H1 (cell line): ENCODE measurements around the gene RANBP17. TPM values are rescaled to one million over a fixed set of nuclear protein-coding genes. Genes with fewer than 3 reads are reported as not detected.
A peak's percentile ranks its signal among the peaks of the same experiment; 100 is the strongest.

ENCODE experiments used
- CTCF ChIA-PET: fragments of 300-600 bp; sonication (Branson Sonifier 250); formaldehyde crosslinking; loops from one replicate; lab custom pipeline; 2021; ENCODE audit not compliant: partially characterized antibody; lab: Charles Lee
- POLR2A ChIA-PET: fragments of 300-600 bp; sonication (Branson Sonifier 250); formaldehyde crosslinking; loops from one replicate; lab custom pipeline; 2021; ENCODE audit warnings: inconsistent platforms; ENCODE audit not compliant: partially characterized antibody; lab: Charles Lee
- DNase-seq, 2 experiments: peaks; one replicate each; pipeline versions ENCODE4 v3.0.0 to v3.0.0-alpha.2; 2010 to 2022; ENCODE audit warnings: low spot score in 2 of 2, low read depth in 1 of 2, mixed read lengths in 1 of 2
- FAIRE-seq: peaks from 2 replicates; lab custom pipeline; 2011; peaks lifted over from hg19 to GRCh38; lab: Jason Lieb, UNC
- H2AFZ ChIP-seq: 2 replicates; pipeline ENCODE4 v1.8.1; 2012; ENCODE audit warnings: low read length, inconsistent platforms
- H2AK5ac ChIP-seq: 2 replicates; pipeline ENCODE4 v1.6.1; 2013; ENCODE audit warnings: low read depth, low read length
- H2BK120ac ChIP-seq: replicated peaks from 2 replicates; pipeline ENCODE3; 2013; ENCODE audit warnings: low read depth, low read length, inconsistent platforms
- H2BK12ac ChIP-seq: 2 replicates; pipeline ENCODE4 v1.6.1; 2013; ENCODE audit warnings: low read depth, low read length
- H2BK15ac ChIP-seq: 2 replicates; pipeline ENCODE4 v1.6.1; 2013; ENCODE audit warnings: low read length
- H2BK20ac ChIP-seq: 2 replicates; pipeline ENCODE4 v1.6.1; 2013; ENCODE audit warnings: low read length
- H2BK5ac ChIP-seq: 2 replicates; pipeline ENCODE4 v1.6.1; 2013; ENCODE audit warnings: low read depth, low read length
- H3K14ac ChIP-seq: 2 replicates; pipeline ENCODE4 v1.6.1; 2013; ENCODE audit warnings: inconsistent platforms; ENCODE audit not compliant: insufficient read length
- H3K18ac ChIP-seq: 2 replicates; pipeline ENCODE4 v1.6.1; 2013; ENCODE audit warnings: low read length; ENCODE audit errors: extremely low read depth
- H3K23ac ChIP-seq: 2 replicates; pipeline ENCODE4 v1.6.1; 2013; ENCODE audit warnings: inconsistent platforms; ENCODE audit not compliant: insufficient read length
- H3K23me2 ChIP-seq: 2 replicates; pipeline ENCODE4 v1.6.1; 2013; ENCODE audit warnings: low read depth, low read length
- H3K27ac ChIP-seq: 2 replicates; pipeline ENCODE4 v1.6.1; 2011; ENCODE audit warnings: low read depth, low read length, inconsistent platforms
- H3K27me3 ChIP-seq, 4 experiments: replicated peaks in 1 of 4; 1 replicate in 1 of 4; 2 replicates in 3 of 4; pipeline versions ENCODE4 v1.6.1 to v1.8.1; 2011 to 2013; ENCODE audit warnings: low read length in 3 of 4, mild to moderate bottlenecking in 3 of 4, inconsistent platforms in 2 of 4, mixed read lengths in 2 of 4, moderate library complexity in 1 of 4; ENCODE audit not compliant: control insufficient read depth in 3 of 4, insufficient read depth in 3 of 4; ENCODE audit errors: extremely low read depth in 1 of 4
- H3K36me3 ChIP-seq, 4 experiments: 2 replicates each; pipeline versions ENCODE4 v1.6.1 to v1.8.1; 2011 to 2013; ENCODE audit warnings: mild to moderate bottlenecking in 4 of 4, low read length in 3 of 4, moderate library complexity in 2 of 4, control low read depth in 1 of 4, inconsistent platforms in 1 of 4; ENCODE audit not compliant: insufficient read depth in 4 of 4, control insufficient read depth in 2 of 4
- H3K4ac ChIP-seq: replicated peaks from 2 replicates; pipeline ENCODE3; 2013; ENCODE audit warnings: low read length, low read depth, mixed read lengths, inconsistent platforms; ENCODE audit not compliant: insufficient read length
- H3K4me1 ChIP-seq, 4 experiments: replicated peaks in 1 of 4; 1 replicate in 1 of 4; 2 replicates in 3 of 4; pipeline versions ENCODE4 v1.6.1 to v1.8.1; 2011 to 2013; ENCODE audit warnings: low read length in 3 of 4, inconsistent platforms in 2 of 4, mixed read lengths in 1 of 4; ENCODE audit not compliant: insufficient read depth in 4 of 4, control insufficient read depth in 3 of 4
- H3K4me2 ChIP-seq, 2 experiments: 2 replicates each; pipeline versions ENCODE4 v1.6.1 to v1.8.1; 2011 to 2013; ENCODE audit warnings: low read depth in 2 of 2, low read length in 2 of 2, control low read depth in 1 of 2, inconsistent platforms in 1 of 2, mild to moderate bottlenecking in 1 of 2; ENCODE audit not compliant: insufficient read depth in 1 of 2
- H3K4me3 ChIP-seq, 4 experiments: fragments of 200-600, 300-600 bp in 1 of 4; sonication (generic), shearing (Covaris generic), sonication (Bioruptor Twin) in 1 of 4; 2 replicates each; pipeline versions ENCODE4 v1.5.1 to v1.8.1; 2011 to 2016; ENCODE audit warnings: low read length in 4 of 4, low read depth in 3 of 4, control low read depth in 2 of 4, inconsistent platforms in 2 of 4, mild to moderate bottlenecking in 2 of 4, mixed read lengths in 1 of 4, moderate library complexity in 1 of 4; ENCODE audit not compliant: insufficient read depth in 2 of 4; ENCODE audit errors: extremely low read depth in 1 of 4
- H3K56ac ChIP-seq: replicated peaks from 2 replicates; pipeline ENCODE3; 2013; ENCODE audit warnings: low read depth, mild to moderate bottlenecking, mixed read lengths, low read length, inconsistent platforms; ENCODE audit not compliant: insufficient read length
- H3K79me1 ChIP-seq: 2 replicates; pipeline ENCODE4 v1.6.1; 2013; ENCODE audit warnings: low read depth, low read length, control low read depth
- H3K79me2 ChIP-seq, 2 experiments: 2 replicates each; pipeline versions ENCODE4 v1.6.1 to v1.8.1; 2012 to 2013; ENCODE audit warnings: low read length in 2 of 2, mild to moderate bottlenecking in 2 of 2, inconsistent platforms in 1 of 2; ENCODE audit not compliant: insufficient read depth in 2 of 2, control insufficient read depth in 1 of 2
- H3K9ac ChIP-seq, 4 experiments: replicated peaks in 1 of 4; 1 replicate in 1 of 4; 2 replicates in 3 of 4; pipeline versions ENCODE4 v1.6.1 to v1.8.1; 2011 to 2013; ENCODE audit warnings: low read depth in 3 of 4, low read length in 3 of 4, control low read depth in 2 of 4, mild to moderate bottlenecking in 2 of 4, moderate library complexity in 2 of 4, inconsistent platforms in 1 of 4; ENCODE audit errors: extremely low read depth in 1 of 4
- H3K9me3 ChIP-seq, 2 experiments: 2 replicates each; pipeline versions ENCODE4 v1.6.1 to v1.8.1; 2012 to 2013; ENCODE audit warnings: mild to moderate bottlenecking in 2 of 2, moderate library complexity in 2 of 2, control low read depth in 1 of 2, inconsistent platforms in 1 of 2, low read depth in 1 of 2, low read length in 1 of 2, mixed read lengths in 1 of 2; ENCODE audit not compliant: insufficient read depth in 2 of 2
- H4K20me1 ChIP-seq, 2 experiments: replicated peaks in 1 of 2; 2 replicates each; pipeline versions ENCODE3 to v1.8.1; 2011 to 2013; ENCODE audit warnings: inconsistent platforms in 2 of 2, low read length in 2 of 2, mild to moderate bottlenecking in 1 of 2; ENCODE audit not compliant: insufficient read depth in 2 of 2, control insufficient read depth in 1 of 2
- H4K5ac ChIP-seq: 2 replicates; pipeline ENCODE4 v1.6.1; 2013; ENCODE audit warnings: low read length, low read depth, mixed read lengths, inconsistent platforms; ENCODE audit not compliant: insufficient read length
- H4K8ac ChIP-seq: 2 replicates; pipeline ENCODE4 v1.8.0; 2013; ENCODE audit warnings: mild to moderate bottlenecking, moderate library complexity, low read length, inconsistent platforms; ENCODE audit not compliant: insufficient read depth; ENCODE audit errors: extremely low read depth
- H4K91ac ChIP-seq: replicated peaks from 2 replicates; pipeline ENCODE3; 2013; ENCODE audit warnings: low read length, mixed read lengths, inconsistent platforms; ENCODE audit not compliant: insufficient read length
- RAD21 ChIP-seq, 2 experiments: IDR thresholded peaks in 1 of 2; conservative IDR thresholded peaks in 1 of 2; 2 replicates each; pipeline ENCODE4 v1.6.1; 2011; ENCODE audit warnings: low read depth in 2 of 2, low read length in 2 of 2, improper control_type of control experiment in 1 of 2, inconsistent platforms in 1 of 2, mild to moderate bottlenecking in 1 of 2, moderate library complexity in 1 of 2
- SIRT6 ChIP-seq: IDR thresholded peaks from one replicate; pipeline ENCODE4 v1.7.1; 2012; ENCODE audit warnings: low read length, inconsistent platforms
- SP4 ChIP-seq: IDR thresholded peaks from 2 replicates; pipeline ENCODE4 v1.6.1; 2012; ENCODE audit warnings: low read length, inconsistent platforms
- WGBS, 2 experiments: shearing (Covaris generic) in 1 of 2; methylation state at CpG; one replicate each; pipeline versions ENCODE4 v1.1.6 to v1.1.7; 2013 to 2015; ENCODE audit warnings: low lambda C conversion rate in 2 of 2, mixed read lengths in 2 of 2, inconsistent platforms in 1 of 2, low coverage in 1 of 2, missing lambda C conversion rate in 1 of 2; ENCODE audit not compliant: insufficient replicate concordance in 2 of 2, insufficient coverage in 1 of 2, insufficient read length in 1 of 2; ENCODE audit errors: extremely low coverage in 1 of 2, missing lambda C conversion rate in 1 of 2; 5-methylcytosine and 5-hydroxymethylcytosine counted together
- polyA plus RNA-seq, 7 experiments: library from polyadenylated mRNA; depleted of rRNA in 3 of 7; stranded (reverse) in 5 of 7; unstranded in 2 of 7; fragments of >200 nt in 5 of 7; fragments of 200-250 nt in 2 of 7; gene quantifications; 1 replicate in 5 of 7; 2 replicates in 1 of 7; 4 replicates in 1 of 7; pipeline versions ENCODE4 v1.2.1 to v1.2.3, GENCODE V29; 2011 to 2013; ENCODE audit warnings: missing spikeins in 2 of 7, mixed read lengths in 2 of 7
- total RNA-seq: library from RNA; stranded (reverse); fragmentation: NEBNext Ultra II Directional; extraction: Animal tissue kit (Norgen Biotek cat#: 25700); gene quantifications from 2 replicates; pipeline ENCODE4 v1.2.1, GENCODE V29; 2021
- TF ChIP-seq, protein P1 (sequence below): IDR thresholded peaks from 2 replicates; pipeline ENCODE4 v1.6.1; 2012; ENCODE audit warnings: inconsistent platforms
- TF ChIP-seq, protein P2 (sequence below), 3 experiments: IDR thresholded peaks; 1 replicate in 2 of 3; 2 replicates in 1 of 3; pipeline versions ENCODE4 v1.5.1 to v1.6.1; 2011; ENCODE audit warnings: low read length in 3 of 3, mild to moderate bottlenecking in 3 of 3, inconsistent platforms in 2 of 3, low read depth in 1 of 3, moderate library complexity in 1 of 3; ENCODE audit not compliant: insufficient read depth in 1 of 3; ENCODE audit errors: control extremely low read depth in 1 of 3

RANBP17 gene
- total and polyA plus RNA-seq, 2 of the 8 experiments (the other 6 are each of a cell fraction or from before 2014, with no cell fraction given), result 8.6 to 21.3 TPM

DNA sequence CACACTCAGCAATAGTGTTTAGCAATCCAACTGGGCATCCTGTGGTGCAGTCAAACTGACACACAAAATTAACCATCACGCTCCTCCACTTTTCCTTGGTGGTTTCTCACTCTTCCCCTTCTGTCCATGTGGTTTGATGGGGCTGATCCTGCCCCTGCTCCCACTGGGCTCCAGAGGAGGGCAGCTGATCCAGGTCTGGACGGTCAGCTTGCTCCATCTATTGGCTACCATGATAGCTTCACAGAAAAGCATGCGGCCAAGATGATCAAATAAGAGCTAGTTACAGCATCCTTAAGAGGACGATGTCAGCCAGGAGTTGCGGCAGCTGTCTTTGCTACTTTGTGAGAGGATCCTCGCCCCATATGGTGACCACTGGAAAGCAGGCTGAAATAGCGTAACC lies 29.6 kb upstream of the RANBP17 start:
- CTCF ChIA-PET, result interaction anchor here (0.7 to 1.5 kb wide), 5 partner anchors 25 to 264 kb away, joined by 3 to 4 read pairs (median 3); no protein-coding TSS in a partner anchor
- POLR2A ChIA-PET, result no interaction called here
- H3K4me1 ChIP-seq, result no peaks in the 10 kb centered on the region

More for the DNA sequence above, 29.6 kb upstream of the RANBP17 start:
- Histone ChIP-seq H3K79me2 (no peaks in the 10 kb centered on the region), H2AFZ (no peak overlapping the region), H2BK5ac (no peak overlapping the region), H3K23me2 (peaks cover 3% of the 10 kb centered on the region; the same call in 1 of the 2 replicates), H2BK120ac (no peak overlapping the region), H2BK12ac (no peak overlapping the region), H3K4me3 (no peak overlapping the region), H3K14ac (no peak overlapping the region), H3K23ac (no peak overlapping the region), H4K8ac (no peak overlapping the region), H2BK20ac (no peak overlapping the region), H2AK5ac (no peak overlapping the region), H3K4me2 (no peak overlapping the region), H3K9ac (no peak overlapping the region), H3K4ac (no peak overlapping the region), H4K20me1 (no peaks in the 10 kb centered on the region), H3K36me3 (no peaks in the 10 kb centered on the region), H4K91ac (no peak overlapping the region), H4K5ac (no peak overlapping the region), H3K9me3 (peaks cover 0 to 3% of the 10 kb centered on the region in 2 experiments; a peak in 1 of 4 replicates), H3K27me3 (no peaks in the 10 kb centered on the region), H3K27ac (no peak overlapping the region), H2BK15ac (no peak overlapping the region), H3K56ac (no peak overlapping the region), H3K79me1 (no peaks in the 10 kb centered on the region), H3K18ac (no peak overlapping the region)
- TF ChIP-seq RAD21 (IDR thresholded peaks at IDR 0.05 in 1 of 2, conservative IDR thresholded peaks at IDR 0.05 in 1 of 2; ENCODE audit: low read depth in 2 of 2, low read length in 2 of 2), result peak; percentile 18 to 21; a peak in 2 of 4 replicates
- TF ChIP-seq, protein P1, sequence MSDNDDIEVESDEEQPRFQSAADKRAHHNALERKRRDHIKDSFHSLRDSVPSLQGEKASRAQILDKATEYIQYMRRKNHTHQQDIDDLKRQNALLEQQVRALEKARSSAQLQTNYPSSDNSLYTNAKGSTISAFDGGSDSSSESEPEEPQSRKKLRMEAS, result peak; percentile 40
- TF ChIP-seq SP4, result no peak
- TF ChIP-seq, protein P2, sequence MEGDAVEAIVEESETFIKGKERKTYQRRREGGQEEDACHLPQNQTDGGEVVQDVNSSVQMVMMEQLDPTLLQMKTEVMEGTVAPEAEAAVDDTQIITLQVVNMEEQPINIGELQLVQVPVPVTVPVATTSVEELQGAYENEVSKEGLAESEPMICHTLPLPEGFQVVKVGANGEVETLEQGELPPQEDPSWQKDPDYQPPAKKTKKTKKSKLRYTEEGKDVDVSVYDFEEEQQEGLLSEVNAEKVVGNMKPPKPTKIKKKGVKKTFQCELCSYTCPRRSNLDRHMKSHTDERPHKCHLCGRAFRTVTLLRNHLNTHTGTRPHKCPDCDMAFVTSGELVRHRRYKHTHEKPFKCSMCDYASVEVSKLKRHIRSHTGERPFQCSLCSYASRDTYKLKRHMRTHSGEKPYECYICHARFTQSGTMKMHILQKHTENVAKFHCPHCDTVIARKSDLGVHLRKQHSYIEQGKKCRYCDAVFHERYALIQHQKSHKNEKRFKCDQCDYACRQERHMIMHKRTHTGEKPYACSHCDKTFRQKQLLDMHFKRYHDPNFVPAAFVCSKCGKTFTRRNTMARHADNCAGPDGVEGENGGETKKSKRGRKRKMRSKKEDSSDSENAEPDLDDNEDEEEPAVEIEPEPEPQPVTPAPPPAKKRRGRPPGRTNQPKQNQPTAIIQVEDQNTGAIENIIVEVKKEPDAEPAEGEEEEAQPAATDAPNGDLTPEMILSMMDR (IDR thresholded peaks at IDR 0.05; ENCODE audit: control extremely low read depth in 1 of 3, insufficient read depth in 1 of 3, low read depth in 1 of 3, low read length in 3 of 3), result peak in 2 of 3 experiments; percentile 7 to 12; a peak in 2 of 4 replicates
- TF ChIP-seq SIRT6, result no peak
- DNase-seq, result no peak
- FAIRE-seq, result no peak
- WGBS, 2 experiments, result 85% methylated on average over 7 of the region's 7 CpGs; no CpG with 5 or more reads in 1 of the 2 experiments
